Activated T-cell treated with anti-CD3 and anti-CD28 coated beads, Interleukin-2, amount 50 U/mL, for 1 hour (primary cell): ENCODE results near the gene PDE10A.

Source experiments
- DNase-seq: peaks from one replicate; pipeline ENCODE4 v3.0.0-alpha.2; 2020

PDE10A gene

DNA sequence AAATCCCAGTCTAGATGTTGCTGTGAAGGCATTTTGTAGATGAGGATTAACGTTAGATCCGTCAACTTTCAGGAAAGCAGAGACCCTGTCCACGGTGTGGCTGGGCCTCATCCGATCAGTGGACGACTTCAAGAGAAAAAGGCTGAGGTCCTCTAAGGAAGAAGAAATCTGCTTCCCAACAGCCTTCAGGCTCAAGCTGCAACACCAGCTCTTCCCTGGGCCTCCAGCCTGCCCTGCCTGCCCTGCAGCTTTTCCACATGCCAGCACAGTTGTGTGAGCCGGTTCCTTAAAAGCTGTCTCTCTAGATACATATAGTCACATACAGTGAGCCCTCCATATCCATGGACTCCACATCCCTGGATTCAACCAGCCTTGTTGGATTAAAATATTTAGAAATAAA lies 14.1 kb upstream of the PDE10A start:
- no peak for DNase-seq

DNA sequence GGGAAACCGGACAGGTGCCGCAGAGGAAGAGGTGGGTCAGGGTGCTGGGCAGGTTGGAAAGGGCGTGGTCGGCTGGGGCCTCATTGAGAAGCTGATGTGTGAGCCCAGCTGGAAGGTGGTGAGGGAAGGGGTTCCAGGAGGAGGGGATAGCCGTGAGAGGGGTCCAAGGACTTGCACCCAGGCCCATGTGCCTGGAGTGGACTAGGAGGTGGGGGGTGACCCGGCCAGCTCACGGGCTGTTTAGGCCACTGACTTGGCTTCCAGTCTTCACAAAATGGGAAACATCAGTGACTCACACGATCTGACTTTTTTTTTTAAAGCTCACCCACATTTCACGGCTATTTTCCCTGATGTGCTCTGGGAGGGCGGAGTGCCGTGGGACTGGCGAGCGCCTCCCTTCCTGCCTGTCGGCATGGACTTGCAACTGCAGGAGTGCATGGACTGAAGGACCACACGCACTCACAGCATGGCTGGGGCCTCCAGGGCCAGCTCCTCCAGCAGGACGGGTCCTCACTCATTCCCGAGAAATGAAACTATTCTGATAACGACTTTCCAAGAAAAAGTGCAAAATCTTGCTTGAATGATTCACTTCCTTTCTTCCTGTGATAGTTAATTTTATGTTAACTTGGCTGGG lies 13.5 kb upstream of the PDE10A start:
- DNase-seq: no peak

DNA sequence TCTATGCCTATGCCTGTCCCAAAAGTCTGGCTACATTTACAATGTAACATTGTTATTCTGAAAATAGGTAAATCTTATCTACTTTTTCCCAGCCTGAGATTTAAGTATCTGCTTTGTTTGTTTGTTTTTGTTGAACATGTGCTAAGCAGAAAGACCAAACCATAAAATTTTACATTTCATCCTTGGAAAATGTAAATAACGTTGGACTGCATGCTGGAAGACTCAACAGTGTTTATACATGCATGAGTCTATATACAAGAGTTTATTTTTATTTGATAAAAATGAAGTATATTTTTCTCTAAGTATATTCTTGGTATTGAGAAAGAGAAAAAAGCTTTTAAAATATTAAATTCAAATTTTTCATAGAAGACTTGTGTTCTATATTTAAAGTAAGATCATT lies 12.1 kb upstream of the PDE10A start:
- DNase-seq: no peak

DNA sequence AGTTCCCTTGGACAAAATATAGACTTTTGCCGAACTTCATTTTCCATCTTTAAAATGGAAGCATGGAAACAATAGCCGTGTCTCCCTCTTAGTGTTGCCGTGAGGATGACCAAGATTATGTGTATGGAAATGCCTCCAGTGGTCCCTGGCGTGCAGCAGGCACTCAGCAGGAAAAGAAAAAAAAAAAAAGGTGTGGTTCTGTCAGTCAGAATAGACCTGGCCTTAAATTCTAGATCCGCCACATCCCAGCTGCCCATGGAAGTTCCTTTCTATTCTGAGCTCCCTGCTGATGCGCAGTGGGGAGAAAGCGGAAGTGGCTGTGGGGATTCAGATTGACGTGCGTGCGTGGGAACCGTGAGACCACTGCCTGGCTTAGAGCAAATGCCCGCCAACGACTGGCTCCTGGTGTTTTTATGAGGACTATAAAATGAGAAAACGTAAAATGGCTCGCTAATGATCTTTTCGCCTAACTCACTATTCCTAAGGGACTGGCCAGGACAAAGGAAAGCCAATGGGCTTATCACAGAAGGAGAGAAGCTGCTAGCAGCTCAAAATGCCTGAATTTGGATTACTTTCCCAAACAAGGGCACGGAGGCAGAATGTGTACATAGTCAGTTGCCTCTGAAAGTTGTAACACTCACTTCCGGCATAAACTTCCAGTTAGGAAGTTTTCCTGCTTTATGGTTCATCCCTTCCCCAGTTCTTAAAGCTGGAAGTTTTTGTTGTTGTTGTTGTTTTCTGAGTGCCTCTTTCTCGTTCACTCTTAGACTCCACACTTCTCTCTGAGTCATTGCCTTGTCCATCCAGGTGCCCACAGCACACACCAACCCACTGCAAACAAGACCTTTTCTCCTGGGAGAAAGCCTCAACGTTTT lies 11.4 kb upstream of the PDE10A start:
- no peak for DNase-seq

DNA sequence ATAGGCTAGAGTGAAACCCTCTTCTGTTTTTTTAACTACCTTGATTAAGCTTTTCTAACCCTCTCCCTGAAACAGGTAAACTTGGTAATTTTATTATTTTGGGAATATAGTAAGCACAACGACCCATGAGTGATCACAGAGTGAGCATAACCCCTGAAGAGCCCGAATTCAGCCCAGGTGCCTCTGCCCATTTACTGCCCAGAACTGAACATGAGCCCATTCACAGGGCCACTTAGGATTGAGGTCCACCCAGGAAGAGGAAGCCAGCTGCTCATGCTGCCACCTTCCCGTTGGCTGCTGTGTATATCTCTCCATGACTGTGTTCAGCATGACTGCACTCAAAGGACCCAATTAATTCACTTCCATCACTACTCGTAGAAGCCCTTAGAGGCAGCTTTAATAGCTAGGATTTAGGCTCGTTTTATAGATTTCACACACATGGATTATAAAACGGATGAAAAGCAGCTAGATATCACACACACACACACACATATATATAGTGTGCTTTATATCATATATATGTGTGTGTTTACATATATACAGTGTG lies 8.3 kb upstream of the PDE10A start:
- DNase-seq: no peak

DNA sequence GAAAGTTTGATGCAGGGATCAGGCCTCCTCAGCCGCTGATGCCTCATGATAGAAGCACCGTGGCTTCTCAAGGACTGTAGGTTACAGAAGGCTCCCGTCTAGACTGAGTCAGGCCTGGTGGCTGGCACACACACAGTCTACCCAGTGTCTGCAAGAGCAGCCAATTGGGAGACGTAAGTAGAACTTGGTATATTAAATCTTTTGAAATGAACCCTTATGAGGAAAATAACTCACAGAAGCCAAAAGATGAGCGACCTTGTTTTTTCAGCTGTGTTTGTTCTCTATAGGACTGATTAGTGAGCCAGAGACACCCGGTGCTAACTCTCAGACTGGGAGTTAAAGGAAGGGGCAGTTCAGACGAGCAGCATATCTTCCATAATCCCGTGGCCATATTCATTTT lies 5.9 kb upstream of the PDE10A start:
- DNase-seq: no peak

DNA sequence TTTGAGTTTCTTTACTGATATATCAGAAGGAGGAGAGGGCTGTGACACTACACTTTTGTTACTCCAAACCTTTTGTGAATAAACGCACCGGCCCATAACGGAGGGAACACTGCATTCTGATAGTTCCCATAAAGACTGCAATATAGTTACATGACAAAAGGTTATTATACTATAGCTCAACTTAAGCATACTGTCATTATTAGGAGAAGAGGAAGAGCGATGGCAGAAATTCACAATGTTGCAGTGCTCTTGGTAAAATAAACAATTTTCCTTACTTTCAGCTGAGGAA lies 2.3 kb upstream of the PDE10A start:
- no peak for DNase-seq

DNA sequence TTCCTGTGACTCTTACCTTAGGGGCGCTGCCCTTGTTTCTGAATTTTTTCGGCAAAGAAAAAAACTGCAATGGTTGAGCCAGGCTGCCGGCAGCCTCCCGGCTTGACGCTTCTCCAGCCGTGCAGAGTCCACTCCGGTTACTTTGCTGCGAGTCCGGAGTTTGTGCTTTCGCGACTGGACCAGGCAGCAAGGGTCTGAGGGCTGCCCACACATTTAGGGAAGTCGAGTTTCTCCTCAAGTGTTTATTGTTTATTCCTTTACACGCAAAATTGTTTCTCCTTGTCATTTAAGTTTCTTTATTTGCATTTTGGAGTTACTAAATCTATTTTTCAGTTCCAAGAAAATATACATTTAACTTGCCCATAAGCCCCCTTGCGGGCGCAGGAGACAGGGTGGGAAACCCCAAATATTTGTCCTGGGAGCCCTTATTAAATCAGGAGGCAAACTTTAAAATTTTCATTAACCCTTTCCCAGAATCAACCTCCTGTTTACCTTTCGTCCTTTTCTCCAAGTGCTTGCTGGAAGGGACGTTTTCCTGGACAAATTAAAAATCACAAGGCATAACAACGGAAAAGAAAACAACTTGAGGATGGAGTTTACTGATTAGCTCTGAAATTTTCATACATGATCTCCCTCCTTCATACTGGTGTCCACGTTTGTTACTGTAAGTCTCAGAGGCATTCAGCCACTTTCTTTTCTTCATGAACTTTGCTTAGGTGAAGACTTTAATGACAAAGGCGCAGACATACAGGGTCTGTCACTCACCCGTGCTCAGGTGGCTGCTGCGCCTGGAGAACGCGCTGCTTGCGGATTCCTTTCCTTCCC lies 1.7 kb upstream of the PDE10A start:
- no peak for DNase-seq

DNA sequence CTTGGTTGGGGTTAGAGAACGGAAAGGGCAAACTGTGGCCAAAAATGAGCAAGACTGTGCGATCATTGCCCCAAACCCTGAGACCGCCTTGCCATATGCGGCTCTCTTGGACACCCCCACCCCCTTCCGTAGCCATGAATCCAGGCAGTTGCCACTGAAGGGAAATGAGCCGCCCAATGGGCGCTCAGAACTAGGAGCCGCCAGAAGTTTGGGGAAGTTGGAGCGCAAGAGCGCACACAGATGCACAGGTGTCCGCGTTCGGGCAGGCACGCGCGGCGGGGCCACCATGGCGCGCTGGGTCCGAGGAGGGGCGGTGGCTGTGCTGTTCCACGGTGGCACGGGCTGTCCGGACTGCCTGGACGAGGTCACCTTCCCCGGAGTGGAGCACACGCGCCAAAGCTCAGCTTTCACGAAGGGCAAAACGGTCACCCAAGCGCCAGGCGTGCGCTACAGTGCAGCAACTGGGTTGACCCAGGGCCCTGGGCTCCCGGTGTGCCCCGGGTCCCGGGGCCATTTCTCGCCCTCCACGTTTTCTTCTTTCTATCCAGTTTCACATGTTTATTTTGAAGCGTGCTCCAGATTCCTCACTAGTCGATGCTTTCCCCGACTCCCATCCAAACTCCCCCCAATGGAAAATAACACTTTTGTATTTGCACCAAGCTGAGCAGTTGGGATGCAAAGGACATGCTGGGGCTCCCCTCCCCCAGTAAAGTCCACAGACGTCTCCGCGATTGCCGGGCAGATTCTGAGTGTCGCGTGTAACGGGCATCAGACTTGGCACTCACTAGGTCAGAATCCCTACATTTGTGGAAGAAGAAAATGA lies 906 bp upstream of the PDE10A start:
- DNase-seq: no peak

DNA sequence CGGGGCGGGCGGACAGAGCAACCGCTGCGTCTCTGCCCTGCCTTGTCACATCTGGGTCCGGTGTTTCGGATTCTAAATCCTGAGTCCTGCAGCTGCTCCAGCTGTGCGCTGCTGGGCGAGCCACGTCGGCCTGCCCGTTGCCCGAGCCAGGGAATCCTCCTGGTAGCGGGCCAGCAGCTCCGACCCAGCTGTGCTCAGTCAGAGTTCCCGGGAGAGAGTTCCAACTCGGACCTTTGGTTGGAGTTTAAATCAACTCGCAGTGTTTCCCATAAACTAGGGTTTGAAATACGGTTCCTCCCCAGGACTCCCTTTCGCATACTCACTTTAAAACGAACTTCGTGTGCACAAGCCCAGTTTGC lies 315 bp upstream of the PDE10A start:
- no peak for DNase-seq

DNA sequence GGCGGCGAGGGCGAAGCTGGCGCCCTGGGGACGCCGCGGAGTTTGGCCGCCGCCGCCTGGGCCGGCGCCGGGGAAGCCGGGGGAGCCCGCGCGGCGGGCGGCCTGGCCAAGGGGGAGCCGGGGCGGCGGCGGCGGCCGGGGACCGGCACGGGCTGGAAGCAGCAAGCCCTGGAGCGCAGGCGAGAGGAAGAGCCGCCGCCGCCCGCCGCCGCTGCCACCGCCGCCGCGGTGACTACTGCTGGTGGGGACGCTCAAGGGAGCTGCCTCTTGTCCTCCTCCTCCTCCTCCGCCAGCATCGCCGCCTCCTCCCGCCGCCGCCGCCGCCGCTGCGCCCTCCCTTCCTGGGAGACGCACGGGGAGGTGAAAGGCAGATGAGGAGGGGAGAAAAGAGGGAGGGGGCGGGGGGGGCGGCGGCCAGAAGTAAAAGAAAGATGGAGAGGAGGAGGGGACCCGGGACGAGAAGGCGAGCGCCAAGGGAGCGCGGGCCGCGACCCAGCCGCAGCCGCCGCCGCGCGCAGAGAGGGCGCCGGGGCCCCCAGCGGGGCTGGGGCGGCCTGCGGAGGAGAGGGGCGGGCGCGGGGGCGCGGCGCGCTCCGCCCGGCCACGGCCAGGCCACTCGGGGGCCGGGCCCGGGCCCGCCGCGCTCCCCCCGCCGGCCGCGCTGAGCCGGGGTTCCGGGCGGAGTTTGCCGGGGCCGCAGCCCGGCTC lies 846 bp downstream of the PDE10A start:
- DNase-seq: no peak

DNA sequence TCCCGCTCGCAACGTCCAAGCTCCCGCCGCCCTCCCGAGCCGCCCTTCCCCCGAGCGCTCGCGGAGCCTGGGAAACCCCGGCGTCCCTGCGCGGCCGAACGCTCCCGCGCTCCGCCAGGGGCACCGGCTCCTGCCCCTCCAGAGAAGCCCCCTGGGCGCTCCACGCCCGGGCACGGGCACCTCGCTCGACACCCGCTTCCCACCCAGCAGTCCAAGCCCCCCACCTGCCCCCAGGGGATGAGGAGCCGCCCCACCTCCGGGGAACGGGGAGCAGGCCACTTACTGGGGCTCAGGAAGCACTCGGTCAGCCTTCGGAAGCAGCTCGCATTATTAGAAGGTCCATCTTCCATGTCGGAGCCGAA lies 1.4 kb downstream of the PDE10A start:
- no peak for DNase-seq

DNA sequence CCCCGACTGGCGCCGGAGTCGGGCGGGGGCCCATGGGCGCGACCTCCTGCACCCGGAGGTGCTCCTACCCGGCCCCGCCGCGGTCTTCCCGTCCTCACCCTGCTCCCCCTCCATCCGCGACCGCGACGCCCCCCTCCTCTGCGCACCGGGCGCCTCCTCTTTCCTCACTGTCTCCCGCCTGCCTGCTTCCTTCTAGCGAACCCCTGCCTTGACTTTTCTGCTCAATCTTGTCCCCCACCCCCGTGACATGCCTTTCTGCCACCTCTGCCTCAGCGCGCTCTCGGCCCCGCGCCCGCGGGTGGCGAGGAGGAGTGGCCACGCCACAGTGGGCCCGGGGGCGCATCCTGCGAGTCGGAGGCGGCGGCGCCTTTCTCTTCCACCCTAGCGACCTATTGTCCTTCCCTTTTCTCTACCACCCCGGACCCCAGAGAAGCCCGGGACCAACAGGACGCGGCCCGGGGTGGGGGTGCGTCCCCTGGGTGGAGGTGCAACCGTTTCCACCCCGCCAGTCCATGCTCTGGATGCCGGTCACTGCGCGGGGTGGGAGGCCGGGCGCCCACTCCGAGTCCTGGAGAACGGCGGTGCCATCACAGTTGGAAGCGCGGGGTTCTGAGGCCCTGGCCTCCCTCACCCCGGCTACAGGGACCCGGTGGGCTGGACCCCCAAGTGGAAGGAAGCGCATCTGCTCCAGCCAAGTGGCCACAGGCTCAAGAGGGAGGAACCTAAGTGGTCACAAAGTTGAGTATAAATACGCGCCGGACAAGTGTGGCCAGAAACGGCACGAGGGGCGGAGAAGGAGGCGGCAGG lies 2.0 kb downstream of the PDE10A start:
- no peak for DNase-seq

DNA sequence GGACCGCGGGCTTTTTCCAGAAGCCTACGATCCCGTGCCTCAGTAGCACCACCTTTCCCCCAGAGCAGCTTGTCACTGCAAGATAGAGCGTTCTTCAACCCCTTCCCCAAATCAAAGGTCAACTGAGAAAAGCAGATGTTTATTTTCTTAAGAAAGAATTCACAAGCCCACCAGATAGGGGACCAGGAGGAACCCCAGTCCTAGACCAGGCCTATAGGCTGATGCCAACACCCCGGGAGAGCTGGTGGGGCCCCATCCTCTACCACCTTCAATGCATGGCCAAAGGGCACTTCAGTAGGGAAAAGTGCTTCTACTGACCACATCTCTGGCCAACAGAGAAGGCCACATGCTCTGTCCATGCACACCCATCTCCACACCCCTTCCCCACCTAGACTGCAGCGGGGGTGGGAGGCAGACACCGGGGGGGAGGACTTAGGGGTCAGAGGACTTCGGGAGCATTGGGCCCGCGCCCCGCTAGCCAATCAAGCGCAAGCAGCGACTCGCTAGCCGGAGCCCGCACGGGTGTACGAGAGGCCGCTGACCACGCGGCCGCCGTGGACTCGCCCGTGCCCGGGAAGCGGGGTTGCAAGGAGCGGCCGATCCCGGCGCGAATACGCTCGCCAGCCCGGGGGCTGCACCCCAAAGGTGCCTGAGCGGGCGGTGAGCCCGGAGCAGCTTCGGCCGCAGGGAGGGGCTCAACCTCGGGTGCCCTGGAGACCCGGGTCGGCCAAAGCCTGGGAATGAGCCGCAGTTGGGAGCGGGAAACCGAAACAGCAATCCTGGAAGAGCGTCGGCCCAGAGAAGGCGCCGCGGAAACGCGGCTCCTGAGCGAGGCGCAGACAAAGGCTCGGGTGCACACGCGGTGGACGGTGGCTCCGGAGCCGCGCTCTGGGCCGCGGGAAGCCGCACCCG lies 2.8 kb downstream of the PDE10A start:
- DNase-seq: no peak

DNA sequence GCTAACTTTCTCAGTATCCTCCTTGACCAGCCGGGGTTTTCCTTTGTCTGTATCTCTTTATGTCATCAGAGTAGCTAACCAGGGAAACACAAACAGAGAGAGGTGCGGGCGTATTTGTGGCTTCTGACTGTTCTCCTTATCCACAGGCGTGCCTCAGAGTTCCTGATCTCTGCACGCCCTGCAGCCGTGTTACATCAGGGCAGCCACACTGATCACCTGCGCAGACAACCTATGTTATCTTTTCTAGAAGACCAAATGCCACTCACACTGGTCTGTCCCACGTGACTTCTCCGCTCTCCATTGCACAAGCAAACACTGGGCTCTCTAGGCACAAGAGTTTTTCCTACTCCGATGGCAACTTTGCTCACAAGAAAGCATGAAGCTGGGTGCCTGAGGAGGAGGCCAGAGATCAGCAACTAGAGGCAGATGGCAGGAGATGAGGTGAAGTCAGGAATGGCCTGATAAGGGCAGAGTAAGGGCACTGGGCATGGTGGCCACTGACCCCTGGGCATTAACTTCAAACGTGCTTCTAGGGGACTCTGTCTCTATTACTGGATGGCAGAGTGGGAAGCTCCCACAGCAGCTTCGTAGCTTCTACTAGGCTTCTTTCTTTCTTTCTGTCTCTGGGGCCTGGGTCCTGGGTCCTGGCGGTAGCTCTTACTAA lies 4.5 kb downstream of the PDE10A start:
- no peak for DNase-seq

DNA sequence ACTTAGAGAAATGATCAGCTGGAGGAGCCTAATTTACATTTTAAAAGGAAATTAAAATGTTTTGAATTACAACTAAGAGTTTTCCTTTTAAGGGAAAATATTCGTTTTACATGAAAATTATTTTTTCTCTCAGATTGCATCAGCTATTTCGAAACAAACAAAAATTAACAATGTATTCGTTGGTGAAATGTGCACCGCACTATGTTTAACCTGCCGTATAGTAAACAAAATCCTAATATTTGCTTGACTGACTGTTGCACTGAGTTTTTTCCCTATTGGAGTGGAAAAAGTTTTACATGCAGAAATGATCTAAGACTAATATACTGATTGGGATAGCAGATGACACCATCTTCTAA lies 5.7 kb downstream of the PDE10A start:
- no peak for DNase-seq

DNA sequence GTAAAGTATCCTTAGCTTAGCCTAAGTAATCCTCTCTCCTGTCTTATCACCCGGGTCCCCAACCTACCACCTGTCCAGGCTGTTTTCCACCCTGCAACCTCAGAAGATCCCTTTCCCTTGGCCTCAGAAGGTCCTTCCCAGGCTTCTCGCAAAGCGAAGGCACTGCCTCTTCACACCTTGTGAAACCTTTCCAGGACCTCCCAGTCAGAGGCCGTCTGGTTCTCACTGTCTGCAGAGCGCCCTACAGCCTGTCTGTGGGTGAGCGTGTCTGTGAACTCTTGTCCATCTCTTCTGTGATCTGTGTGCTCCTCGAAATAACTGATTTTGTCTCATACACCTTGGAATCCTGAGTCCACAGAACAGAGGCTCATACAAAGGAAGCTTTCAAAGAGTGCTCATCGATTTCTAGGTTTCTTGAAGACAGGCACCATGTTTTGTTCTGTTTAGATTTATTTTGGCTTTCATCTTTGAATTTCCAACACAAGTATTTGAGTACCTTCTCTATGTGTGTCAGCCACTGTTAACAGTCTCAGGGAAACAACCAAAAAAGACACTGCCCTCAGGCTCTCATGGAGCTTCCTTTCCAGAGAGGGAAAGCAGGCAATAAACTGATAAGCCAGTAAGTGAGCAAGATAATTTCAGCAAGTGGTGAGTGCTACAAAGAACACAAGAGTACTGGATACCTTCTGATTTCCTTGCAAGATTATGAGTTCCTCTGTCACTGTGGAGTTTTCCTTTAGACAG lies 6.3 kb downstream of the PDE10A start:
- DNase-seq: no peak

DNA sequence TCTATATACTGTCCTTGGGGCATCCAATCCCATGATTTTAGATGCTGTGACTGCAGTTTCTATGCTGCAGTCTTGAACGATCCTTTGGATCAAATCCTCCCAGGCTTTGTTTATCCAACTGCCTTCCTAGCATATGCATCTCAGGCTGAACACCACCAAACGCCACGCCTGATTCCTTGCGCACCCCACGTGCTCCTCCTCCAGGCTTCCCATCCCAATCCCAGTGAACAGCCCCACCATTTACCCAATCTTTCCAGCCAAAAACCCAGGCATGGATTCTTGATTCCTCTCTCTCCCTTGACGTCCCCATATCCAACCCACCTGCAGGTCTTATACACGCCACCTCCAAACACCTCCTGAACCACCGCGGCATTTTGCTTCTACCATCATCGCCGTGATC lies 7.8 kb downstream of the PDE10A start:
- no peak for DNase-seq

DNA sequence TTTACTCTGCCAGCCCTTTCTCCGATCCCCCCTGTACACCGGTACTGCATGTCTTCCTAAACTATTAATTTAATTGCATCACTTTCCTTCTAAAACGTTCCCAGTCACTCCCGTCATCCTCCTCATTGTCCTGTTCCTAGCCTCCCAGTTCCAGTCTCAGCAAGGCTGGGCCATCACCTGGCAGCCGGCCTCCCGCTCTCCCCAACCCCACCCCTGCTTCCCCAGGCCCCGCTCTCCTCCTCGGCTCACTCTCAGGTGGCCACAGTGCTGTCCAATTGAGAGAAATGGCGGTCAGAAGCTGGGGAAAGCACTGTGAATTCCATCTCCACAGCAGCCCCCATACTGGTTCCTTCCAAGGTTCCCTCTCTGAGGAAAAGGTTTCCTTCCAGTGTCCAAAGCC lies 8.9 kb downstream of the PDE10A start:
- DNase-seq: no peak
